HepG2 (cell line): Measurements from ENCODE around the gene ACTRT2.

ENCODE experiments used
- HBP1 ChIP-seq: IDR thresholded peaks from 2 replicates; pipeline ENCODE4 v1.6.1; 2016; ENCODE audit warnings: low read depth, control low read depth
- HNF4G ChIP-seq, 2 experiments: sonication (generic) in 1 of 2; formaldehyde crosslinking in 1 of 2; IDR thresholded peaks; 2 replicates each; pipeline versions ENCODE4 v1.4.0 to v1.6.1; 2011 to 2020; ENCODE audit warnings: borderline replicate concordance in 2 of 2, low read depth in 2 of 2, mild to moderate bottlenecking in 2 of 2, low read length in 1 of 2, missing genetic modification reagents in 1 of 2, moderate library complexity in 1 of 2
- KAT7 ChIP-seq: IDR thresholded peaks from 2 replicates; pipeline ENCODE4 v1.6.1; 2018; ENCODE audit warnings: borderline replicate concordance, missing compliant biosample characterization
- MXD1 ChIP-seq: sonication (generic); formaldehyde crosslinking; IDR thresholded peaks from 2 replicates; pipeline ENCODE4 v1.4.0; 2020; ENCODE audit warnings: mild to moderate bottlenecking, missing genetic modification reagents
- NFYB ChIP-seq: sonication (generic); formaldehyde crosslinking; IDR thresholded peaks from 2 replicates; pipeline ENCODE4 v1.4.0; 2020; ENCODE audit warnings: missing genetic modification reagents
- POLR2A ChIP-seq, 2 experiments: IDR thresholded peaks; 2 replicates each; pipeline ENCODE4 v1.6.1; 2011; ENCODE audit warnings: low read depth in 2 of 2, low read length in 2 of 2, mild to moderate bottlenecking in 1 of 2, moderate library complexity in 1 of 2; ENCODE audit not compliant: insufficient read depth in 1 of 2
- SKI ChIP-seq: fragments of 450-650 bp; IDR thresholded peaks from one replicate; pipeline ENCODE4 v1.6.1; 2018; ENCODE audit warnings: mild to moderate bottlenecking; ENCODE audit not compliant: partially characterized antibody
- TCF12 ChIP-seq, 2 experiments: fragments of 450-650 bp in 1 of 2; sonication (generic) in 1 of 2; formaldehyde crosslinking in 1 of 2; IDR thresholded peaks; 2 replicates each; pipeline versions ENCODE4 v1.6.1 to v1.8.0; 2017 to 2022; ENCODE audit warnings: antibody characterized with exemption in 1 of 2, mild to moderate bottlenecking in 1 of 2, missing genetic modification reagents in 1 of 2, moderate library complexity in 1 of 2

- no peak for TF ChIP-seq NFYB (CRISPR knock-in tag)
- no peak for TF ChIP-seq TCF12 (IDR thresholded peaks at IDR 0.05)
- TF ChIP-seq TCF12 (CRISPR knock-in tag; IDR thresholded peaks at IDR 0.05): no peak
- TF ChIP-seq MXD1 (CRISPR knock-in tag): no peak
- no peak for TF ChIP-seq HBP1 (CRISPR knock-in tag)
- no peak for TF ChIP-seq POLR2A (IDR thresholded peaks at IDR 0.05; ENCODE audit: insufficient read depth in 1 of 2, low read depth in 2 of 2, low read length in 2 of 2)
- no peak for TF ChIP-seq HNF4G (IDR thresholded peaks at IDR 0.05; ENCODE audit: borderline replicate concordance, low read depth, low read length)
- TF ChIP-seq HNF4G (CRISPR knock-in tag; IDR thresholded peaks at IDR 0.05; ENCODE audit: borderline replicate concordance, low read depth): no peak
- no peak for TF ChIP-seq SKI
- TF ChIP-seq KAT7 (CRISPR knock-in tag): no peak
Measured at GRCh38 chr1:2971609-2972008, 49.7 kb upstream of the ACTRT2 start.
